ENCODE data around the gene IRF4.
"Not testable (repeated sequence)": the region's sequence is repeated elsewhere in the genome, so short reads cannot be mapped to it uniquely, and the experiment has no call there.

IRF4 gene

GRCh38 chr6:425418-425788 is 33.9 kb downstream of the IRF4 start:
- H3K4me1 Mint-ChIP-seq: peaks cover 53% of the 10 kb centered on the region
- DNase-seq, H3K4me3 Mint-ChIP-seq, ATAC-seq, H3K27me3 Mint-ChIP-seq, H3K27ac Mint-ChIP-seq: not testable (repeated sequence)
- peaks cover 0 to 10% of the 10 kb centered on the region in 2 donors for H3K9me3 Mint-ChIP-seq

GRCh38 chr6:426198-426738 is 34.7 kb downstream of the IRF4 start:
- peaks cover 61% of the 10 kb centered on the region for H3K4me1 Mint-ChIP-seq
- H3K27me3 Mint-ChIP-seq, ATAC-seq, H3K4me3 Mint-ChIP-seq, H3K27ac Mint-ChIP-seq, H3K9me3 Mint-ChIP-seq, DNase-seq: not testable (repeated sequence)

- no peaks in the 10 kb centered on the region for H3K9me3 Mint-ChIP-seq
- no peaks in the 10 kb centered on the region for H3K27me3 Mint-ChIP-seq
- no peak overlapping the region for H3K27ac Mint-ChIP-seq
- no peak overlapping the region for H3K4me3 Mint-ChIP-seq
- H3K4me1 Mint-ChIP-seq: peaks cover 77% of the 10 kb centered on the region
- DNase-seq: no peak
- ATAC-seq: no peak
Observed at GRCh38 chr6:428047-428603, 36.6 kb downstream of the IRF4 start.

- DNase-seq: no peak
- H3K4me3 Mint-ChIP-seq: peak overlapping the region in 1 of 2 donors; percentile 12
- no peak for ATAC-seq
- H3K9me3 Mint-ChIP-seq: no peaks in the 10 kb centered on the region
- peak overlapping the region; percentile 42 to 54 for H3K27ac Mint-ChIP-seq
- H3K4me1 Mint-ChIP-seq: peaks cover 83% of the 10 kb centered on the region
- no peaks in the 10 kb centered on the region for H3K27me3 Mint-ChIP-seq
Observed at GRCh38 chr6:429515-430121, 38.1 kb downstream of the IRF4 start.

- Mint-ChIP-seq H3K4me1 (peaks cover 88% of the 10 kb centered on the region), H3K27me3 (no peaks in the 10 kb centered on the region), H3K4me3 (peak overlapping the region; percentile 64 to 65), H3K9me3 (no peaks in the 10 kb centered on the region), H3K27ac (peak overlapping the region in 1 of 2 donors; percentile 70)
- DNase-seq (peak in 1 of 2 donors; percentile 62), ATAC-seq (peak; percentile 65)
Observed at GRCh38 chr6:431504-431903, 40.0 kb downstream of the IRF4 start.

- H3K4me1 Mint-ChIP-seq: peaks cover 91% of the 10 kb centered on the region
- DNase-seq (peak; percentile 60 to 87), ATAC-seq (peak; percentile 89)
- H3K27me3 Mint-ChIP-seq: no peaks in the 10 kb centered on the region
- peak overlapping the region; percentile 64 to 65 for H3K4me3 Mint-ChIP-seq
- H3K9me3 Mint-ChIP-seq: no peaks in the 10 kb centered on the region
- peak overlapping the region; percentile 15 to 59 for H3K27ac Mint-ChIP-seq
Observed at GRCh38 chr6:431986-432385, 40.4 kb downstream of the IRF4 start.

GRCh38 chr6:434051-434705 is 42.6 kb downstream of the IRF4 start:
- peak in 1 of 2 donors; percentile 7 for DNase-seq
- peaks cover 69% of the 10 kb centered on the region for H3K4me1 Mint-ChIP-seq
- H3K27me3 Mint-ChIP-seq: no peaks in the 10 kb centered on the region
- peak overlapping the region; percentile 72 to 74 for H3K4me3 Mint-ChIP-seq
- no peaks in the 10 kb centered on the region for H3K9me3 Mint-ChIP-seq
- ATAC-seq: no peak
- peak overlapping the region; percentile 67 to 91 for H3K27ac Mint-ChIP-seq

GRCh38 chr6:435441-436307 is 44.1 kb downstream of the IRF4 start:
- Mint-ChIP-seq H3K9me3 (no peaks in the 10 kb centered on the region), H3K27me3 (no peaks in the 10 kb centered on the region), H3K4me3 (peak overlapping the region; percentile 72 to 74), H3K4me1 (peaks cover 59% of the 10 kb centered on the region), H3K27ac (peak overlapping the region in 1 of 2 donors; percentile 67)
- peak in 1 of 2 donors; percentile 7 for DNase-seq
- no peak for ATAC-seq

GRCh38 chr6:436308-437036 is 44.9 kb downstream of the IRF4 start:
- Mint-ChIP-seq H3K9me3 (no peaks in the 10 kb centered on the region), H3K4me3 (no peak overlapping the region), H3K27ac (no peak overlapping the region), H3K4me1 (peaks cover 59% of the 10 kb centered on the region), H3K27me3 (no peaks in the 10 kb centered on the region)
- no peak for DNase-seq
- ATAC-seq: no peak

GRCh38 chr6:437037-437392 is 45.5 kb downstream of the IRF4 start:
- Mint-ChIP-seq H3K27me3 (no peaks in the 10 kb centered on the region), H3K4me1 (peaks cover 57% of the 10 kb centered on the region), H3K9me3 (no peaks in the 10 kb centered on the region), H3K27ac (no peak overlapping the region), H3K4me3 (no peak overlapping the region)
- DNase-seq (no peak), ATAC-seq (no peak)

GRCh38 chr6:438634-439170 is 47.1 kb downstream of the IRF4 start:
- Mint-ChIP-seq H3K27me3 (no peaks in the 10 kb centered on the region), H3K9me3 (no peaks in the 10 kb centered on the region), H3K27ac (no peak overlapping the region), H3K4me1 (peaks cover 49% of the 10 kb centered on the region), H3K4me3 (no peak overlapping the region)
- DNase-seq: no peak
- no peak for ATAC-seq

GRCh38 chr6:439641-440167 is 48.2 kb downstream of the IRF4 start:
- no peaks in the 10 kb centered on the region for H3K9me3 Mint-ChIP-seq
- H3K4me1 Mint-ChIP-seq: peaks cover 49% of the 10 kb centered on the region
- H3K27ac Mint-ChIP-seq: no peak overlapping the region
- H3K4me3 Mint-ChIP-seq: no peak overlapping the region
- no peaks in the 10 kb centered on the region for H3K27me3 Mint-ChIP-seq
- DNase-seq: no peak
- no peak for ATAC-seq

GRCh38 chr6:441126-441920 is 49.8 kb downstream of the IRF4 start:
- DNase-seq: peak in 1 of 2 donors; percentile 11
- no peak overlapping the region for H3K27ac Mint-ChIP-seq
- H3K4me3 Mint-ChIP-seq: no peak overlapping the region
- H3K9me3 Mint-ChIP-seq: no peaks in the 10 kb centered on the region
- no peaks in the 10 kb centered on the region for H3K27me3 Mint-ChIP-seq
- no peak for ATAC-seq
- peaks cover 55% of the 10 kb centered on the region for H3K4me1 Mint-ChIP-seq

GRCh38 chr6:443621-444159 is 52.1 kb downstream of the IRF4 start:
- DNase-seq (peak in 1 of 2 donors; percentile 7), ATAC-seq (no peak)
- Mint-ChIP-seq H3K9me3 (peaks cover 0 to 3% of the 10 kb centered on the region in 2 donors), H3K4me1 (peaks cover 72% of the 10 kb centered on the region), H3K4me3 (no peak overlapping the region), H3K27ac (no peak overlapping the region), H3K27me3 (no peaks in the 10 kb centered on the region)

Data from stimulated activated naive CD8-positive, alpha-beta T cell treated with anti-CD3 and anti-CD28 coated beads, Interleukin-15, amount 100 ng/mL, for 72 hours (primary cell).